OCI-LY1 (cell line): ENCODE results near the gene NCAM1.

Experiments
- EZH2 ChIP-seq: fragments of 200-600 bp; sonication (generic), shearing (Covaris generic); IDR thresholded peaks from 2 replicates; pipeline ENCODE4 v1.8.0; 2017; ENCODE audit warnings: borderline replicate concordance, mixed run types, mild to moderate bottlenecking, antibody characterized with exemption, low read length, moderate library complexity, mixed read lengths
- TF ChIP-seq, protein P1 (sequence below): fragments of 200-600 bp; sonication (generic), shearing (Covaris generic); IDR thresholded peaks from 2 replicates; pipeline ENCODE4 v1.5.1; 2017; ENCODE audit warnings: mild to moderate bottlenecking, antibody characterized with exemption, low read length, moderate library complexity, mixed read lengths

DNA sequence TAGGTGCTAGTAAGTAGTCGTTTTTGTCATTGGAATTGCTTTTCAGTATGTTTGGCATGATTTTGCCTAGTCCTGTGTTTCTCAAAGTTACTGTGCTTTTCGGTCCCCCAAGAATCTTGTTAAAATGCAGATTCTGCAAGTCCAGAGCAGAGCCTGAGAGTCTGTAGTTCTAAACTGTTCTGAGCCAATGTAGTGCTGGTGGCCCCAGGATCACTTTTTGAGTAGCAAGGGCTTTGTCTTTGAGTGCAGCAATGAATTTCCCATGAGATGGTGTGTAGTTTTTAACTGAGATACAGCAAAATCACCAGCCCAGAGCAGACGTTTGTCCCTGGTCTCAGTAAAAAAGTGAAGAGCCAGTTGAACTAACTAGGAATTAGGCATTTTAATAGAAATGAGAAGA lies 122.4 kb downstream of the NCAM1 start:
- TF ChIP-seq, protein P1, sequence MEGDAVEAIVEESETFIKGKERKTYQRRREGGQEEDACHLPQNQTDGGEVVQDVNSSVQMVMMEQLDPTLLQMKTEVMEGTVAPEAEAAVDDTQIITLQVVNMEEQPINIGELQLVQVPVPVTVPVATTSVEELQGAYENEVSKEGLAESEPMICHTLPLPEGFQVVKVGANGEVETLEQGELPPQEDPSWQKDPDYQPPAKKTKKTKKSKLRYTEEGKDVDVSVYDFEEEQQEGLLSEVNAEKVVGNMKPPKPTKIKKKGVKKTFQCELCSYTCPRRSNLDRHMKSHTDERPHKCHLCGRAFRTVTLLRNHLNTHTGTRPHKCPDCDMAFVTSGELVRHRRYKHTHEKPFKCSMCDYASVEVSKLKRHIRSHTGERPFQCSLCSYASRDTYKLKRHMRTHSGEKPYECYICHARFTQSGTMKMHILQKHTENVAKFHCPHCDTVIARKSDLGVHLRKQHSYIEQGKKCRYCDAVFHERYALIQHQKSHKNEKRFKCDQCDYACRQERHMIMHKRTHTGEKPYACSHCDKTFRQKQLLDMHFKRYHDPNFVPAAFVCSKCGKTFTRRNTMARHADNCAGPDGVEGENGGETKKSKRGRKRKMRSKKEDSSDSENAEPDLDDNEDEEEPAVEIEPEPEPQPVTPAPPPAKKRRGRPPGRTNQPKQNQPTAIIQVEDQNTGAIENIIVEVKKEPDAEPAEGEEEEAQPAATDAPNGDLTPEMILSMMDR = no peak
- TF ChIP-seq EZH2 = no peak
